ENCODE data around the gene EGLN3. TPM values are rescaled to one million over a fixed set of nuclear protein-coding genes. Genes with fewer than 3 reads are reported as not detected.

The EGLN3 gene
- total and polyA plus RNA-seq, 2 of the 13 experiments (the other 11 are each of a cell fraction or from before 2014, with no cell fraction given) = 0.18 to 27.3 TPM

DNA sequence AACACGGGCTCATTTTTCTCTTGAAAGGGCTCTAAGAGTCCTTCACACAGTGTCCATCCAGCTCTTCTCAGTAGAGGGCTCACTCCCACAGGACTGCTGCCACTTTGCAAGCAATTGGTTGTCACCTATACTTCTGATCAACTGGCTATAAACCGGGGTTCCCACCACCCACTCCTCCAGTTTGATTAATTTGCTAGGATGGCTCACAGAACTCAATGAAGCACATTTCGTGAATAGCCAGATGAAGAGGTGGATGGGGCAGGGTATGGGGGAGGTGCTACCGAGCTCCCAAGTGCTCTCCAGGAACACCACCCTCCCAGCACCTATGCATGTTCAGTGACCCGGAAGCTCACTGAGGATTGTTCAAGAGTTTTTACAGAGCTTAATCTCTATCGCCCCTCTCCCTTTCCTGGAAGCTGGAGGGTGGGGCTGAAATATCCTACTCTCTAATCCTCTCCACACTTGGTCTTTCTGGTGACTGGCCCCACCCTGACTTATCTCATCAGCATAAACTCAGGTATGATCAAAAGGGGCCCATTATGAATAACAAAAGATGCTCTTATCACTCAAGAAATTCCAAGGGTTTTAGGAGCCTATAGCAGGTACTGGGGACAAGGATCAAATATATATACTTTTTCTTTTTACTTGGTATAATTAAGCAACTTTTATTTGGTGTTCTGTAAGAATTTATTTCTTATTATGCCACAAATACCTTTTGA, 13.9 kb upstream of the EGLN3 start (continued):
- TF ChIP-seq, protein P1, sequence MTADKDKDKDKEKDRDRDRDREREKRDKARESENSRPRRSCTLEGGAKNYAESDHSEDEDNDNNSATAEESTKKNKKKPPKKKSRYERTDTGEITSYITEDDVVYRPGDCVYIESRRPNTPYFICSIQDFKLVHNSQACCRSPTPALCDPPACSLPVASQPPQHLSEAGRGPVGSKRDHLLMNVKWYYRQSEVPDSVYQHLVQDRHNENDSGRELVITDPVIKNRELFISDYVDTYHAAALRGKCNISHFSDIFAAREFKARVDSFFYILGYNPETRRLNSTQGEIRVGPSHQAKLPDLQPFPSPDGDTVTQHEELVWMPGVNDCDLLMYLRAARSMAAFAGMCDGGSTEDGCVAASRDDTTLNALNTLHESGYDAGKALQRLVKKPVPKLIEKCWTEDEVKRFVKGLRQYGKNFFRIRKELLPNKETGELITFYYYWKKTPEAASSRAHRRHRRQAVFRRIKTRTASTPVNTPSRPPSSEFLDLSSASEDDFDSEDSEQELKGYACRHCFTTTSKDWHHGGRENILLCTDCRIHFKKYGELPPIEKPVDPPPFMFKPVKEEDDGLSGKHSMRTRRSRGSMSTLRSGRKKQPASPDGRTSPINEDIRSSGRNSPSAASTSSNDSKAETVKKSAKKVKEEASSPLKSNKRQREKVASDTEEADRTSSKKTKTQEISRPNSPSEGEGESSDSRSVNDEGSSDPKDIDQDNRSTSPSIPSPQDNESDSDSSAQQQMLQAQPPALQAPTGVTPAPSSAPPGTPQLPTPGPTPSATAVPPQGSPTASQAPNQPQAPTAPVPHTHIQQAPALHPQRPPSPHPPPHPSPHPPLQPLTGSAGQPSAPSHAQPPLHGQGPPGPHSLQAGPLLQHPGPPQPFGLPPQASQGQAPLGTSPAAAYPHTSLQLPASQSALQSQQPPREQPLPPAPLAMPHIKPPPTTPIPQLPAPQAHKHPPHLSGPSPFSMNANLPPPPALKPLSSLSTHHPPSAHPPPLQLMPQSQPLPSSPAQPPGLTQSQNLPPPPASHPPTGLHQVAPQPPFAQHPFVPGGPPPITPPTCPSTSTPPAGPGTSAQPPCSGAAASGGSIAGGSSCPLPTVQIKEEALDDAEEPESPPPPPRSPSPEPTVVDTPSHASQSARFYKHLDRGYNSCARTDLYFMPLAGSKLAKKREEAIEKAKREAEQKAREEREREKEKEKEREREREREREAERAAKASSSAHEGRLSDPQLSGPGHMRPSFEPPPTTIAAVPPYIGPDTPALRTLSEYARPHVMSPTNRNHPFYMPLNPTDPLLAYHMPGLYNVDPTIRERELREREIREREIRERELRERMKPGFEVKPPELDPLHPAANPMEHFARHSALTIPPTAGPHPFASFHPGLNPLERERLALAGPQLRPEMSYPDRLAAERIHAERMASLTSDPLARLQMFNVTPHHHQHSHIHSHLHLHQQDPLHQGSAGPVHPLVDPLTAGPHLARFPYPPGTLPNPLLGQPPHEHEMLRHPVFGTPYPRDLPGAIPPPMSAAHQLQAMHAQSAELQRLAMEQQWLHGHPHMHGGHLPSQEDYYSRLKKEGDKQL (CRISPR knock-in tag; IDR thresholded peaks at IDR 0.05; ENCODE audit: low read depth) = no peak
- TF ChIP-seq, protein P2, sequence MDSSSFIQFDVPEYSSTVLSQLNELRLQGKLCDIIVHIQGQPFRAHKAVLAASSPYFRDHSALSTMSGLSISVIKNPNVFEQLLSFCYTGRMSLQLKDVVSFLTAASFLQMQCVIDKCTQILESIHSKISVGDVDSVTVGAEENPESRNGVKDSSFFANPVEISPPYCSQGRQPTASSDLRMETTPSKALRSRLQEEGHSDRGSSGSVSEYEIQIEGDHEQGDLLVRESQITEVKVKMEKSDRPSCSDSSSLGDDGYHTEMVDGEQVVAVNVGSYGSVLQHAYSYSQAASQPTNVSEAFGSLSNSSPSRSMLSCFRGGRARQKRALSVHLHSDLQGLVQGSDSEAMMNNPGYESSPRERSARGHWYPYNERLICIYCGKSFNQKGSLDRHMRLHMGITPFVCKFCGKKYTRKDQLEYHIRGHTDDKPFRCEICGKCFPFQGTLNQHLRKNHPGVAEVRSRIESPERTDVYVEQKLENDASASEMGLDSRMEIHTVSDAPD (CRISPR knock-in tag; IDR thresholded peaks at IDR 0.05) = no peak
- TF ChIP-seq MAFK (conservative IDR thresholded peaks at IDR 0.05 in 1 of 2, IDR thresholded peaks at IDR 0.05 in 1 of 2; ENCODE audit: low read length in 2 of 2) (no peak), ARHGAP35 (CRISPR knock-in tag; IDR thresholded peaks at IDR 0.05; ENCODE audit: borderline replicate concordance) (no peak), ZNF441 (CRISPR knock-in tag; IDR thresholded peaks at IDR 0.05; ENCODE audit: borderline replicate concordance) (no peak), SALL1 (CRISPR knock-in tag; IDR thresholded peaks at IDR 0.05) (0 out of 2 replicates have a peak, but pooled peaks have one; percentile 27), RXRB (CRISPR knock-in tag; IDR thresholded peaks at IDR 0.05; ENCODE audit: borderline replicate concordance) (peak; percentile 47; the same call in 1 of the 2 replicates), GTF3A (CRISPR knock-in tag; conservative IDR thresholded peaks at IDR 0.05) (no peak), GZF1 (CRISPR knock-in tag; IDR thresholded peaks at IDR 0.05) (no peak), ZSCAN9 (CRISPR knock-in tag; IDR thresholded peaks at IDR 0.05; ENCODE audit: borderline replicate concordance) (0 out of 2 replicates have a peak, but pooled peaks have one; percentile 31), HNRNPUL1 (IDR thresholded peaks at IDR 0.05; ENCODE audit: low read depth, low read length) (no peak), ZNF138 (CRISPR knock-in tag; IDR thresholded peaks at IDR 0.05; ENCODE audit: low read depth) (no peak), ZBTB42 (CRISPR knock-in tag; IDR thresholded peaks at IDR 0.05) (no peak)
- TF ChIP-seq, protein P3, sequence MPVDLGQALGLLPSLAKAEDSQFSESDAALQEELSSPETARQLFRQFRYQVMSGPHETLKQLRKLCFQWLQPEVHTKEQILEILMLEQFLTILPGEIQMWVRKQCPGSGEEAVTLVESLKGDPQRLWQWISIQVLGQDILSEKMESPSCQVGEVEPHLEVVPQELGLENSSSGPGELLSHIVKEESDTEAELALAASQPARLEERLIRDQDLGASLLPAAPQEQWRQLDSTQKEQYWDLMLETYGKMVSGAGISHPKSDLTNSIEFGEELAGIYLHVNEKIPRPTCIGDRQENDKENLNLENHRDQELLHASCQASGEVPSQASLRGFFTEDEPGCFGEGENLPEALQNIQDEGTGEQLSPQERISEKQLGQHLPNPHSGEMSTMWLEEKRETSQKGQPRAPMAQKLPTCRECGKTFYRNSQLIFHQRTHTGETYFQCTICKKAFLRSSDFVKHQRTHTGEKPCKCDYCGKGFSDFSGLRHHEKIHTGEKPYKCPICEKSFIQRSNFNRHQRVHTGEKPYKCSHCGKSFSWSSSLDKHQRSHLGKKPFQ (CRISPR knock-in tag; IDR thresholded peaks at IDR 0.05; ENCODE audit: insufficient replicate concordance) = no peak
- TF ChIP-seq, protein P4, sequence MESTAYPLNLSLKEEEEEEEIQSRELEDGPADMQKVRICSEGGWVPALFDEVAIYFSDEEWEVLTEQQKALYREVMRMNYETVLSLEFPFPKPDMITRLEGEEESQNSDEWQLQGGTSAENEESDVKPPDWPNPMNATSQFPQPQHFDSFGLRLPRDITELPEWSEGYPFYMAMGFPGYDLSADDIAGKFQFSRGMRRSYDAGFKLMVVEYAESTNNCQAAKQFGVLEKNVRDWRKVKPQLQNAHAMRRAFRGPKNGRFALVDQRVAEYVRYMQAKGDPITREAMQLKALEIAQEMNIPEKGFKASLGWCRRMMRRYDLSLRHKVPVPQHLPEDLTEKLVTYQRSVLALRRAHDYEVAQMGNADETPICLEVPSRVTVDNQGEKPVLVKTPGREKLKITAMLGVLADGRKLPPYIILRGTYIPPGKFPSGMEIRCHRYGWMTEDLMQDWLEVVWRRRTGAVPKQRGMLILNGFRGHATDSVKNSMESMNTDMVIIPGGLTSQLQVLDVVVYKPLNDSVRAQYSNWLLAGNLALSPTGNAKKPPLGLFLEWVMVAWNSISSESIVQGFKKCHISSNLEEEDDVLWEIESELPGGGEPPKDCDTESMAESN (CRISPR knock-in tag; conservative IDR thresholded peaks at IDR 0.05) = no peak
- TF ChIP-seq, protein P5, sequence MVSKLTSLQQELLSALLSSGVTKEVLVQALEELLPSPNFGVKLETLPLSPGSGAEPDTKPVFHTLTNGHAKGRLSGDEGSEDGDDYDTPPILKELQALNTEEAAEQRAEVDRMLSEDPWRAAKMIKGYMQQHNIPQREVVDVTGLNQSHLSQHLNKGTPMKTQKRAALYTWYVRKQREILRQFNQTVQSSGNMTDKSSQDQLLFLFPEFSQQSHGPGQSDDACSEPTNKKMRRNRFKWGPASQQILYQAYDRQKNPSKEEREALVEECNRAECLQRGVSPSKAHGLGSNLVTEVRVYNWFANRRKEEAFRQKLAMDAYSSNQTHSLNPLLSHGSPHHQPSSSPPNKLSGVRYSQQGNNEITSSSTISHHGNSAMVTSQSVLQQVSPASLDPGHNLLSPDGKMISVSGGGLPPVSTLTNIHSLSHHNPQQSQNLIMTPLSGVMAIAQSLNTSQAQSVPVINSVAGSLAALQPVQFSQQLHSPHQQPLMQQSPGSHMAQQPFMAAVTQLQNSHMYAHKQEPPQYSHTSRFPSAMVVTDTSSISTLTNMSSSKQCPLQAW (CRISPR knock-in tag; IDR thresholded peaks at IDR 0.05) = 0 out of 2 replicates have a peak, but pooled peaks have one; percentile 39
